NCI-H2196 treated with DMSO at 0.1 percent for 48 hours (cell line): ENCODE results near the gene RAB19.
"Not testable (repeated sequence)": the region's sequence is repeated elsewhere in the genome, so short reads cannot be mapped to it uniquely, and the experiment has no call there.

Experiments used
- DNase-seq: peaks from one replicate; lab custom pipeline; 2025; ENCODE audit not compliant: unreplicated experiment; lab: John Stamatoyannopoulos, UW

RAB19 gene

DNA sequence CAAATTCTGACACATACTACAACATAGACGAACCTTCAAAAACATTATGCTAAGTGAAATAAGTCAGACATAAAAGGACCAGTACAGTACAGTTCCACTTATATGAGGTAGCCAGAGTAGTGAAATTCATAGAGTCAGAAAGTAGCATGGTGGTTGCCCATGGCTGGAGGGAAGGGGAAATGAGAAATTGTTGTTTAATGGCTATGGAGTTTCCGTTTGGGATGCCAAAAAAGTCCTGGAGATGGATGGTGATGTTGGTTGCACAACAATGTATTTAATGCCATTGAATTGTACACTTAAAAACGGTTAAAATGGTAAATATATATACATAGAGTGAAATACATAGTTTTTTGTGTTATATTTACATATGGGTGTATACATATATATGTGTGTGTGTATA, 3.5 kb upstream of the RAB19 start:
- no peak for DNase-seq

DNA sequence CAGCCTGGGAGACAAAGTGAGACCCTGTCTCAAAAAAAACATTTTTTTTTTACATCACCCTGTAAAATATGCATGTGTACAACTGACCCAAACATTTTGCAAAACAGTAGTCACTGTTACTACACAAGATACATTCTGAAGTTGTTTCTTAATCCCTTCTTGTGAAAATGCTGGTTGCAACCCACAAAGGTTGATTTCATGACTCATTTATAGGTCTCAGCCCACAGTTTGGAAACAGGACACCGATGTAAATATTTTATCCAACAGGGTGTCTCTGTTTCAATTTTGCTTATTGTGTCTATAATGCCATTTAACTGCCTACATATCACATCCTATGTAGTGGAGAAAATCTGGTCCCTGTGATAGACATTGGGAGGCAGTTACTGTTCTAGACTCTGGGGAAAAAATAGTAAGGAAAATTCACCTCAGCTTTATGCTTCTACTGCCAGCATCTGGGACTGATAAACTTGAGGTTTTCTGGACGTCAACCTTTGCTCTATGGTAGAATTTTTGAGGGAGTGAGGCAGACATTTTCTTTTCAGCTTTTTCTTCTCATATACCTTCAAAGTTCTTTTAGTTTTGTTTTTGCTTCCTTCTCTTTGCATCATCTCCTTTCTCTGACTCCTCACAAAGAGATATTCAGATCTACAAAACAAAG, 1.6 kb upstream of the RAB19 start:
- no peak for DNase-seq

DNA sequence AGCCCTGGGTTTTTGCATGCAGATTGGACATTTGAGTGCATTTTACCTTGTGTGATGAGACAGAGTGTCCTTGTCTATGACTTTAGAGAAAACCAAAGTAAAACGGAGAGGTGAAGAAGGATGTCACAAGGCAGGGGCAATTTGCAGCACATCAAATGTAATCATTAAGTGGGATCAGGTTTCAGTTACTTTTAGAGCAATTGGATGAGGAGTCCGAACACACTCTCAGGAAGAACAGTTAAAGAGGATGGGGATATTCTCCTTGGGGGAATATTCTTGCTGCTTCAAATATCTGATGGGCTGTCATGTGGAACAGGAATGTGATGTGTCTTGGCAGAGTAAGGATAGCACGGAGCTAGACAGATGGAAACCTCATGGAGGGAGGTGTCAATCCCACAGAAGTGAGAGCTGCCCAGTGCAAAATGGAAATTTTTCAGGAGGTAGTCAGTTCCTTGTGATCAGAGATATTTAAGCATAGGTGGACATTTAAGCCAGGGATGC, 757 bp downstream of the RAB19 start:
- DNase-seq: no peak

DNA sequence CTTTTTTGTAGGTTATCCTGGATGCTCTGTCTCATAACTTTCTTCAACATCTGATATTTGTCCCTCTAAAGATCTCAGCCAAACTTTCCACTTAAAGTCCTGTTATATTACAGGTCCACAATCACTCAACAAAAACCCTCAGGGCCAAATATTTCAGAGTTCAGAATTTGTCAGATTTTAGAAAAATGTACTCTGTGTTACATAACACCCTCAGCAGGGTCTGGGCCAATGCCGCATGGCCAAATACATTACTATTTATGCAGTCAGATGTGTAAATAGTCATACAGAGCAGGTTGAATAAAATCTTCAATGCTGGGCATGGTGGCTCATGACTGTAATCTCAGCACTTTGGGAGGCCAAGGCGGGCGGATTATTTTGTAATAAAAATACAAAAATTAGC, 11.5 kb downstream of the RAB19 start:
- no peak for DNase-seq

DNA sequence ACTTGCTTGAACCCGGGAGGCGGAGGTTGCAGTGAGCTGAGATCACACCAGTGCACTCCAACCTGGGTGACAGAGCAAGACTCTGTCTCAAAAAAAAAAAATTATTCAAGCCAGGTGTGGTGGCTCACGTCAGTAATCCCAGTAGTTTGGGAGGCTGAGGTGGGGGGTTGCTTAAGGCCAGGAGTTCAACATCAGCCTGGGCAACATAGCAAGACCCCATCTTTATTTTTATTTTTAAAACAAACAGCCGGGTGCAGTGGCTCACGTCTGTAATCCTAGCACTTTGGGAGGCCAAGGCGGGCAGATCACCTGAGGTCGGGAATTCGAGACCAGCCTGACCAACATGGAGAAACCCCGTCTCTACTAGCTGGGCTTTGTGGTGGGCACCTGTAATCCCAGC, 12.0 kb downstream of the RAB19 start:
- not testable (repeated sequence) for DNase-seq

DNA sequence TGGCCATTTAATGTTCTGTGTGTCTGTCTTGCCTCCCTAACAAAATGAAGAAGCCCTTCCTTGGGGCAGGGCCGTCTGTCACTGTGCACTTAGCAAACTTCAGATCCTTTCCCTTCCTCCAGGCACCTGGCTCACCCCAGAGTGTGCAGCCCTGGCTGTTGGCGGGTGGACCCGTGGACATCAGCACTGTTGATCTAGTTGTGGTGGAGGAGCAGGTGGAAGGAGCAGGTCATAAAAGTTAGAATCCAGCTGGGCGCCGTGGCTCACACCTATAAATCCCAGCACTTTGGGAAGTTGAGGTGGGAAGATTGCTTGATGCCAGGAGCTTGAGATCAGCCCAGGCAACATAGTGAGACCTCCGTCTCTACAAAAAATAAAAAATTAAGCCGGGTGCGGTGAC, 12.7 kb downstream of the RAB19 start:
- no peak for DNase-seq

DNA sequence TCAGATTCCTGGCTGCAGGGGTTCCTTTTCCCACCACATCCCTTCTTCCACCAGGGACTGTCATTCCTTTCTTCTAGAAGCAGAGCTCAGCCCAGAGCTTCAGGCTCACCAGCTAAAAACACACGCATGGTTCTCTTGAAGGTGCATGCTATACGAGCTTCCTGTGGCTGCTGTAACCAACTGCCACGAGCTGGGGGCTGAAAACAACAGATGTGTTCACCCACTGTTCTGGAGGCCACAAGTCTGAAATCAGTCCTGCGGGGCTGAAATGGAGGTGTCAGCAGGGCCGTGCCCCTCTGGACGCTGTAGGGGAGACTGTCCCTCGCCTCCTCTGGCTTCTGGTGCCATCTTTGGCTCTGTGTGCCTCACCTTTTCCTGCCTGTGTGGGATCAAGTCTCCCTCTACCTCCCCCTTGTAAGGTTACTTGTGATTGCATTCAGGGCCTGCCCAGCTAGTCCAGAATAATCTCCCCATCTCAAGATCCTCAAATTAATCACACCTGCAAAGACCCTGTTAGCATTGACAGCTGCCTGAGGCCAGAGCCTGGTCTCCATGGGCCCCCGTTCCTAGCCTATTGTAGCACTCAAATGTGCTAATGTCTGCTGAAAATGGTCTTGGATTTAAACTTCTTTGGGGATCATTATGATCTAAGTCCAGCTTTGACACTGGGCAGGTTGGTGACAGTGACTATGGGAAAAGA, 13.7 kb downstream of the RAB19 start:
- no peak for DNase-seq

DNA sequence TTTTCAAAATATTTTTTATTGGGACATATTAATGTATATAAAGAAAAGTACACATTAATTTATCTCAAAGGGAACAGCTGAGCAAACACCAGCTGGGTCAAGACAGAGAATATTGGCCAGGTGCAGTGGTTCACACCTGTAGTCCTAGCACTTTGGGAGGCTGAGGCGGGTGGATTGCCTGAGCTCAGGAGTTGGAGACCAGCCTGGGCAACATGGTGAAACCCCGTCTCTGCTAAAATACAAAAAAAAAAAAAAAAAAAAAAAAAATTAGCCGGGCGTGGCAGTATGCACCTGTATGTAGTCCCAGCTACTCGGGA, 14.3 kb downstream of the RAB19 start:
- not testable (repeated sequence) for DNase-seq

DNA sequence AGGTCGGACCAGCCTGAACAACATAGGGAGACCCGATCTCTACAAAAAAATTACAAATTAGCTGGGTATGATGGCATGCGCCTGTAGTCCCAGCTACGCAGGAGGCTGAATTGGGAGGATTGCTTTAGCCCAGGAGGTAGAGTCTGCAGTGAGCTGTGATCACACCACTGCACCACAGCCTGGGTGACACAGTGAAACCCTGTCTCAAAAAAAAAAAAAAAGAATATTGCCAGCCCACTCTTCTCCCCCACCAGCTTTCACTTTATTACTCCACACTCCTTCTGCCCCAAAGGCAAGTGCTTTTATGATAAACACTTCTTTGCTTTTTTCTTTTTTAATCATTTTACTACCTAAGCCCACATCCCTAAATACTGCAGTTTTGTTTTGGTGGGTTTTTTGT, 14.8 kb downstream of the RAB19 start:
- DNase-seq: no peak

DNA sequence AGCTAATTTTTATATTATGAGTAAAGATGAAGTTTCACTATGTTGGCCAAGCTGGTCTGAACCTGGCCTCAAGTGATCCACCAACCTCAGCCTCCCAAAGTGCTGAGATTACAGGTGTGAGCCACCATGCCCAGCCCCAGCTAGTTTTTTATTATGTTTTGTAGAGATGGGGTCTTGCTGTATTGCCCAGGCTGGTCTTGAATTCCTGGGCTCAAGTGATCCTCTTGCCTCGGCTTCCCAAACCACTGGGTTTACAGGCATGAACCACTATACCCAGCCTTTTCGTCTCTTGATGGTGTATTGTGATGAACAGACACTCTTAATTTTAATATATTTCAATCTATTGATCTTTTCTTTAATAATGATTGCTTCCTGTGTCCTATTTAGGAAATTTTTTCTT, 17.7 kb downstream of the RAB19 start:
- DNase-seq: no peak

DNA sequence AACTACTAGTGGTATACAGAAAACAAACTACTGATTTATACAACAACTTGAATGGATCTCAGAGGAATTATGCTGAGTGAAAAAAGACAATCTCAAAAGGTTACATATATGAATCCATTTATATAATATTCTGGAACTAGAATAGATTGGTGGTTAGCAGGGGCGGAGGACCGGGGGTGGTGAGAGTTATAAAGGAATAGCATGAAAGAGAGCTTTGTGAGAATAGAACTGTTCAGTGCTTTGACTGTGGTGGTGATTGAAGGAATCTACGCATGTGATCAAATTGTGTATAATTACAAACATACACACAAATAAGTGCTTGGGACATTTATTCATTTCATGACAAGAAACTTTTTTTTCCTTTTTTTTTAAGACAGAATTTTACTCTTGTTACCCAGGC, 19.6 kb downstream of the RAB19 start:
- DNase-seq: no peak

DNA sequence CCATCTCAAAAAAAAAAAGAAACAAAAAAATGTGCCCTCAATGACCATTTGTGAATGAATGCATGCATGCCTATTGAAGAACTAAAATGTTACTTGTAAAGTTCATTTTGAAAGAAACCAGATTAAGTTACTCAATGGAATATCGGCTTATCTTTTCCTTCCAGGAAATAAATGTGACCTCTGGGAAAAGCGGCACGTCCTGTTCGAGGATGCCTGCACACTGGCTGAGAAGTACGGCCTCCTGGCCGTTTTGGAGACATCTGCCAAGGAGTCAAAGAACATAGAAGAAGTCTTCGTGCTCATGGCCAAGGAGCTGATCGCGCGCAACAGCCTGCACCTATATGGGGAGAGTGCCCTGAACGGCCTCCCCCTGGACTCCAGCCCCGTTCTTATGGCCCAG, 21.9 kb downstream of the RAB19 start:
- DNase-seq: no peak

DNA sequence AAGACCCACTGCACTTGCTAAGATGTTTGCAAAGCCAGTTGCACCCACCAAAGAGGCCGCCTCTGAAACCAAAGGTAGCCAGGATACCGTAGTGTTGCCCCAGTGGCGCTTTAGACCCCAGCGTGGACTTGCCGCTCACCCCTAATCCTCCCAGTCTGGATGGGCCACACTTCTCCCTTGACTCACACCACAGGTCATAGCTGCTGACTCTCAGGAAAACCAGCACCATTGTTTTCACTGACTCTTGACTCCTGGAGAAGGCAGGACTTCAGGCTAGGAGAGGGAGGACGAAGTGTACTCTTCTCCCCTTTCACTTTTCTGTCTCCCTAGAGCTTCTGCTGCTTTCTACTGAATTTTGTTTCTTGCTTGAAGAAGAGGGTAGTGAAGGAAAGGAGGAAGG, 22.3 kb downstream of the RAB19 start:
- no peak for DNase-seq

DNA sequence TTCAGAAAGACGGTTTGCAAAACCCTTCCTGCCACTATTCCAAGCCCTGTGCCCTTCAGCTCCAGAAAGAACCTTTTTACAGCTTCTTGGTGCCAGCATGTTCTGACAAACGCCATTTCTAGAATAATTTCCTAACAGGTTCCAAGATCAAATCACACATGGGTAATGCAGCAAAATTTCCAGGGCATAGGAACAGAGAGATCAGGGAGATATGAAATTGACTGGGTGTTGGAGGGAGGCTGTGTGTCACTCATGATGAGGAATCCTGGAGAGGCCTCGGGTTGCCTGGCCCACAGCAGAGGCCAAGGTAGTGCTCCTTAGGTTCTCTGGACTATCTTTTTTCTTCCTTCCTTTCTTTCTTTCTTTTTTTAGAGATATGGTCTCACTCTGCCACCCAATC, 29.5 kb downstream of the RAB19 start:
- DNase-seq: no peak

DNA sequence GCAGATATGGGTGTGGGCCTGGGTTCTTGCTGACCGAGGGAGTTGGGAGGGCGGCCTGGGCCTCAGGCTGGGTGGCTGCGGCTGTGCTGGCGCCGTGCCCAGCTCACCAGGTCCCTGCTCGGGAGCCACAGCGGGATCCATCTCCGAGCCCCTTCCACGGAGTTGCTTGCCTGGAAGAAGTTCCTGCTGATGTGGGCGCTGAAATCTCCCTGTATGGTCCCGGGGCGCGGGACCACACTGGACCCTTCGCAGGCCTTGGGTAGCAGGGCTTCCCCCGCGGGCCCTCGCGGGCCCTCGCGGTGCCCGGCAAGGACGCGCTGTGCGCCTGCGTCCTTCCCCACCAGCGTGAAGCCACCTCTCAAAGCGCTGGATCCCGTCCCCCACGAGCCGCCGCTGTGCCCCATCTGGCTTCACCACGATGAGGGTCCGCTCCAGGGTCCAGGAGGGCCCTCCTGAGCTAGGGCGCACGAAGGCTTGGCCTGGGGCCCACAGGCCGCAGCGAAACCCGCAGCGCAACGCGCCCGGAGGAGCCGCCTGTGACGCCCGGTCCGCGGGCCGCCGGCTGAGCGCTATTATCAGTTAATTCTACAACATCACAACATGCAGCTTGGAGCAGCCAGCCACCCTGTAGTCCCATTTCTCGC, 31.5 kb downstream of the RAB19 start:
- no peak for DNase-seq

DNA sequence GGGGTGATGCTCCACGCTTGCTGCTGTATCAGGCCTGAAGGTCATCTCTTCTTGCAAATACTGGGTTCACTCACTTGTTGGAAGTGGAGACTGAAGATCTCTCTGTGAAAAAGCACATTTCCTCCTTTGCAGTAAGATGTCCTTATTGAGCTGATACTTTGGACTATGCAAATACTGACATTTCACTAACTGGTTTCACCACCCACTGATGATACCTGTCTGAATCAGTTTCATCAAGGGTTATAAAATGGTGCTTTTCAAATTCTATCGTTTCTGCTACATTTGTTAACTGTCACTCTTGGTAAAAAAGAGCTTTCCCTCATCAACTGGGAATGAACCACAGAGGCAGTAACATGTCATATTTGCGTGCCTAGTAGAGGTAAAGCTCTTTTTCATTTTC, 35.5 kb downstream of the RAB19 start:
- DNase-seq: no peak

DNA sequence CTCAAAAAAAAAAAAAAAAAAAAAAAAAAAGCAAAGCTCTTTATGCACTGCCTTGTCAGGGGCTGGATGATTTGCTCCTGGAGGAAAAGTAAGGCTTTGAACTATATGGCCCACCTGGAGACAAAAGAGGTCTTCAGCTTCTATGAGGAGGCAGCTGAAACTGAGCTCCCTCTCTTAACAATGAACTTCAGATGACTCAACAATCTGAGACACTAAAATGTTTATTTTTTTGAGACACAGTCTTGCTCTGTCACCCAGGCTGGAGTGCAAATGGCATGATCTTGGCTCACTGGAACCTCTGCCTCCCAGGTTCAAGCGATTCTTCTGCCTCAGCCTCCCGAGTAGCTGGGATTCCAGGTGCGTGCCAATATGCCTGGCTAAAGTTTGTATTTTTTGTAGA, 36.7 kb downstream of the RAB19 start:
- DNase-seq: no peak

DNA sequence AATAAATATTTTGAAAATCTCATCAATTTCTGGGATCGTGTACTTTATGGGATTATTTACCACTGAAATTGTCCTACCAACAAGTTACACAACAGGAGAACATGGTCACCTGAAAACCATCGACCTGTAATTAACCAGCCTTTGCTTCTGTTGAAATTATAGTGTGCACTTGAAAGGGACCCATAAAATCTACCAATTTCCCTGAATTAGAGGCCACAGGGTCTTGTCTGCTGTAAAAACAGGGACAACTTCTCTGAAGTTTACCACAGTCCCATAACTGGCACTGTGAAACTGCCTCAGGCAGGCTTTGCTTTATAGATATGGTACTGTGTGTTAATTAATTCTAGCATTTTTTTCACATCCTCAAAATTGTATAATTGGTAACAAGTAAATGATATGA, 37.7 kb downstream of the RAB19 start:
- DNase-seq: no peak

DNA sequence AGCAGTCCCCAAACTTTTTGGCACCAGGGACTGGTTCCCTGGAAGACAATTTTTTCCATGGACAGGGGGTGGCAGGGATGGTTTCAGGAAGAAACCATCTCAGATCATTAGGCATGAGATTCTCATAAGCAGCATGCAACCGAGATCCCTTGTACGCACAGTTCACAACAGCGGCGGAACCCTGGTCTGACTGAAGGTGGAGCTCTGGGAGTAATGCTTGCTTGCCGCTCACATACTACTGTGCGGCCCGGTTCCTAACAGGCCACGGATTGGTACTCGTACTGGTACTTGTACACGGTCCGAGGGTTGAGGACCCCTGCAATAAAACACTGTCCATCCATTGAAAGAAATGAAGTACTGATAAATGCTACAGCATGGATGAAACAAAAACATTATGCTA, 42.6 kb downstream of the RAB19 start:
- DNase-seq: no peak

DNA sequence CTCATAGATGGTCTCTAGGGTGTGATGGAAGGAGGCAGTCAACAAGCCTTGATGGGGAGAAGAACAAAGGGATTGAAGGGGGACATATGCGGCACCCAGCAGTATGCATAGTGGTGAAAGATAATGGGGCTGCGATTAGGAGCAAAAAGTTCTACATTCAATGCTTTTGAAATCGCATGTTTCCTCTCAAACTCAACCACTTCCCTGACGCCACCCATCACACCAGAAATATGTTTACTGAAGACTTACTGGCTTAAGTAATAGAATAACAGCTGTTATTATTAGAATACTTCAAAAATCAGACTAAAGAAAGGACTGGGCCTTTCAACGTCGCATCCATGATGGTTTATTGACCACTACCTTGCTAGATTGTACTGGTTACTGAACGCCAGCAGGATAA, 44.0 kb downstream of the RAB19 start:
- DNase-seq: no peak

DNA sequence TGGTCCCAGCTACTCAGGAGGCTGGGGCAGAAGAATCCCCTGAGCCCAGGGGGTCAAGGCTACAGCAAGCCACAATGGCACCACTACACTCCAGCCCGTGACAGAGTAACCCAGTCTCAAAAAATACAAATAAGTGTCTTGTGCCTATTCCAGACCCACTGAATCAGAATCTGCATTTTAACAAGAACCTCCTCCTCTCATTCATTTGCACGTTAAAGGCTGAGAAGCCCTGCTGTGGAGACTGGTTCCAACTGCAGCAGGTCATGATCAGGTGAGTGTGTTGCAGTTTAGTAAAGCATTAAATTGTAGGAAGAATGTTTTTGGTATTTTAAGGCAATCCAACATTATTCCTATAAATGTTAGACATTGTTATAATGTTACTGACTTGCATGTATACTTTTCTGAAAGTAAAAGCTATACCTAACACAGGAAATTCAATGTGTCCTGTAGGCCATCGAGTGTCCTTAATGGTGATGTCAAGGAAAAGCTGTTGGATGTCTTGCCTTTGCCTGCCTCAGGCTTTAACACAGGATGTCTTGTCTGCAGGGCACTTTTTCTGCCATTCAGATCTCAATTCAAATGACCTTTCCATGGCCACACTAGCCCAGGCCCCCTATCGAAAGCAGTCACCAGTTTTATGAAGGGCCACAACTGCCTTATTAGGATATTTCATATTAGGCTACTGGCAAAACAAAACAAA, 45.1 kb downstream of the RAB19 start:
- DNase-seq: no peak

DNA sequence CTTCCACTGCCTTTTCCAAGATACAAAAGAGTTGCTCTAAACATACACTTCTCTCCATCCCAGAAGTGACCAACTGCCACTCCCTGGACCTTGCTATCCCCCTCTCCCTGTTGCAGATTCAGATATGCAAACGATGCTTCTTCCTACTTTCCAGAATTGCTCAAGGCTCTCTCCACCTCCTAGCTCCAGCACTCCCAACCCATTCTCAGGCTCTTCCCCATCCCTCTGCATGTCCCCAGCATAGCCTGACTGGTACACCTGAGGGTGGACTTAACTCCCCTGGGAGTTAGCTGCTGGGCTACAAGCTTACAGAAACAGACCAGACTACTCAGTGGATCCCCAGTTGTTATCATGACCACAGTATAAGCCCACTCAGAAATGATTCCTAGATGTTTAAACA, 47.9 kb downstream of the RAB19 start:
- no peak for DNase-seq
